Activated naive CD4-positive, alpha-beta T cell treated with anti-CD3 and anti-CD28 coated beads, Interleukin-2, amount 10 ng/mL, durations not matched to agents 7 days and 5 days (primary cell): ENCODE measurements around the gene NPR3.

Experiments used
- CTCF ChIA-PET: fragments of 350-600 bp; sonication (Branson Sonifier 250); formaldehyde crosslinking; loops from one replicate; lab custom pipeline; 2021; ENCODE audit warnings: antibody characterized with exemption; lab: Charles Lee
- DNase-seq: peaks from one replicate; pipeline ENCODE4 v3.0.0-alpha.2; 2020
- H3K27ac Mint-ChIP-seq: one replicate; pipeline ENCODE4 v1.8.0; 2021; ENCODE audit warnings: mild to moderate bottlenecking, moderate library complexity, mixed read lengths
- H3K27me3 Mint-ChIP-seq: one replicate; pipeline ENCODE4 v1.8.0; 2021; ENCODE audit warnings: mild to moderate bottlenecking, mixed read lengths
- H3K36me3 Mint-ChIP-seq: one replicate; pipeline ENCODE4 v1.8.0; 2021; ENCODE audit warnings: mixed read lengths
- H3K4me1 Mint-ChIP-seq: one replicate; pipeline ENCODE4 v1.8.0; 2021; ENCODE audit warnings: mixed read lengths
- H3K4me3 Mint-ChIP-seq: one replicate; pipeline ENCODE4 v1.8.0; 2021; ENCODE audit warnings: mild to moderate bottlenecking, moderate library complexity, mixed read lengths
- H3K9me3 Mint-ChIP-seq: one replicate; pipeline ENCODE4 v1.8.0; 2021; ENCODE audit warnings: mixed read lengths

Gene NPR3

GRCh38 chr5:32765266-32765665 lies 54.1 kb downstream of the NPR3 start:
- peaks cover 3% of the 10 kb centered on the region for H3K9me3 Mint-ChIP-seq
- CTCF ChIA-PET: no interaction called here

DNA sequence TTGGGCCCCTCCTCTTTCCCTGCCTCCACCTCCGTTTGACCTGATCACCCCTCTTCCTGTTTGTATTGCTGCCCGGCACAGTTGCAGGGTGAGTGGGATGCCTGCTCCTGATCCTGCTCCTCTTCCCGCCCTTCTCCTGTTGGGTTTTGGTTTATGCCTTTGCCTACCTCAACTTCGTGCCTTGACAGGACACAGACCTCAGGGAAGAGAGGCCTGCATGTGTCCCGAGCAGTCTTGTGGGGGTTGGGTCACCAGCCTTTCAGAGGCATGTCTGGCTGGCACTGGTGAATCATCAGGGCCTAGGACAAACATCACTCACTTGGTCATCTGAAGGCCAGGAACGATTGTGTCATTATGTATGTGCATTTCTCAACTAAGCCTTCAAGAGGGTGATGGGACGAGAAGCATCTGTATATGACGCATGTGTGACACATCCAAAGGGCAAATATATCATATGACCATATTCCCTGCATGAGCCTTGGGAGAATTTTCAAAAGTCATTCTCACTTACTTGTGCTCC lies 56.9 kb downstream of the NPR3 start:
- Mint-ChIP-seq H3K4me1 (no peaks in the 10 kb centered on the region), H3K4me3 (no peak overlapping the region), H3K27ac (no peak overlapping the region), H3K9me3 (peaks cover 3% of the 10 kb centered on the region), H3K36me3 (no peaks in the 10 kb centered on the region), H3K27me3 (no peaks in the 10 kb centered on the region)
- no peak for DNase-seq
- CTCF ChIA-PET: no interaction called here

More at GRCh38 chr5:32765266-32765665, 54.1 kb downstream of the NPR3 start:
- Mint-ChIP-seq H3K27me3 (no peaks in the 10 kb centered on the region), H3K4me3 (no peak overlapping the region), H3K4me1 (no peaks in the 10 kb centered on the region), H3K27ac (no peak overlapping the region), H3K36me3 (no peaks in the 10 kb centered on the region)
- no peak for DNase-seq

- CTCF ChIA-PET: no interaction called here
- no peak overlapping the region for H3K4me3 Mint-ChIP-seq
- H3K36me3 Mint-ChIP-seq: no peaks in the 10 kb centered on the region
Measured at GRCh38 chr5:32769711-32770110, 58.6 kb downstream of the NPR3 start.

DNA sequence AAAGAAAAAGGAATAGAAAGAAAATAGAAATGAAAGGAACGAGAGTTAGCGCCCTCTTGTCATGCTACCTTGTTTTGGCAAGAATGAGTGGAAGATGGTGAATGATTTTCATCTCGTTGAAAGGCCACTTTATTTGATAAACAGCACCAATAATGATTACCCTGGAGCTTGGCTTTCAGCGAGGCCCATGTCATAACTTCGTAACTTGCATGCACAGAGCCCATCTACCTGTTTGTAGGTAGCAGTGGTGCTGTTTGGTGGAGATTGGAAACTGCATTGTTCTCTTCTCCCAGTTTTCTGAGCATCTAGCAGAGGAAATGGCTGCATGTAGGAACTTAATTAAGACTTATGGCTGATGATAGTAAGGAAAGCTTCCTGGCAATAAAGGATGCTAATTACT lies 59.3 kb downstream of the NPR3 start:
- CTCF ChIA-PET: no interaction called here
- no peaks in the 10 kb centered on the region for H3K4me1 Mint-ChIP-seq
- no peak for DNase-seq
- no peaks in the 10 kb centered on the region for H3K36me3 Mint-ChIP-seq
- H3K27me3 Mint-ChIP-seq: no peaks in the 10 kb centered on the region
- no peak overlapping the region for H3K4me3 Mint-ChIP-seq
- H3K27ac Mint-ChIP-seq: no peak overlapping the region
- peaks cover 2% of the 10 kb centered on the region for H3K9me3 Mint-ChIP-seq

More at GRCh38 chr5:32769711-32770110, 58.6 kb downstream of the NPR3 start:
- Mint-ChIP-seq H3K4me1 (no peaks in the 10 kb centered on the region), H3K27me3 (no peaks in the 10 kb centered on the region), H3K9me3 (peaks cover 5% of the 10 kb centered on the region), H3K27ac (no peak overlapping the region)
- DNase-seq: no peak

DNA sequence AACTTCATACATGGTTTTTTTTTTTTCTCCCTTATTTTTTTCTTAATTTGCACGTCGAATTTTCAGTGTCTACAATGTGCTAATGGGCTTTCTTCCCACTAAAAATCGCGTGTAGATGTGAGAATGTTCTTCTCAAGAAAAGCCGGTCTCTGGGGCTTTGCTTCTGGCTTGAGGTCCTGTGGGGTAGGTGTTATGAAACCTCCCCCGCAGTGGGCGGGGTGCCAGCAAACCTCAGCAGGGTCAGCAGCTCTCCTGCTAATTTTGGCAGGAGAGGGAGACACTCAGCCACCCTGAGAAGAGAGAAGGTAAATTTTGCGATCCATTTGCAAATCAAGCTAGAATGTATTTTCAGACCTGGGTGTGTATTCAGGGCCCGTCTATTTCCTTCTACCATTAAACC lies 59.9 kb downstream of the NPR3 start:
- no peak overlapping the region for H3K27ac Mint-ChIP-seq
- peaks cover 2% of the 10 kb centered on the region for H3K9me3 Mint-ChIP-seq
- DNase-seq: no peak
- H3K4me3 Mint-ChIP-seq: no peak overlapping the region
- H3K27me3 Mint-ChIP-seq: no peaks in the 10 kb centered on the region
- H3K4me1 Mint-ChIP-seq: no peaks in the 10 kb centered on the region
- H3K36me3 Mint-ChIP-seq: no peaks in the 10 kb centered on the region
- CTCF ChIA-PET: no interaction called here

DNA sequence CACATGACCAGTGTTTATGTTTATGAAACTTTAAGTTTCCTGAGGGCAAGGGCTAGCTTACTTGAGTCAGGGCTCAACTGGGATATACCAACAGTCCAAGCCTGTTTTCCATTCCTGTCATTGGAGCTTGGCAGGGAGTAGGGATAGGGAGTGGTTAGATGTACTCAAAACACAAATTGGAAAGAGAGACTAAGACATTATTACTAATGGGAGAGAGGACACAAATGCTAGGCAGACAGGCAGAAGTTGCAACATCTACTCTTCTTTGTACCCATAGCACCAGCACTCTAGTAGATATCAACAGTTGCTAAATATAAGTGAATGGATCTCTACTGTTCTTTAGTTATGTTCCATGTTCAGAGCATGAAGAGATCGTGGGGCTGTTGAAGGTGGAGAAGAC lies 62.8 kb downstream of the NPR3 start:
- H3K9me3 Mint-ChIP-seq: peaks cover 2% of the 10 kb centered on the region
- no peak overlapping the region for H3K4me3 Mint-ChIP-seq
- H3K27ac Mint-ChIP-seq: no peak overlapping the region
- DNase-seq: no peak
- no peaks in the 10 kb centered on the region for H3K27me3 Mint-ChIP-seq
- no peaks in the 10 kb centered on the region for H3K4me1 Mint-ChIP-seq
- CTCF ChIA-PET: no interaction called here
- H3K36me3 Mint-ChIP-seq: no peaks in the 10 kb centered on the region

GRCh38 chr5:32776200-32776599 lies 65.1 kb downstream of the NPR3 start:
- H3K27me3 Mint-ChIP-seq: no peaks in the 10 kb centered on the region
- no peak for DNase-seq
- no peak overlapping the region for H3K4me3 Mint-ChIP-seq
- CTCF ChIA-PET: no interaction called here
- H3K9me3 Mint-ChIP-seq: peaks cover 2% of the 10 kb centered on the region
- no peaks in the 10 kb centered on the region for H3K4me1 Mint-ChIP-seq
- no peak overlapping the region for H3K27ac Mint-ChIP-seq
- H3K36me3 Mint-ChIP-seq: no peaks in the 10 kb centered on the region

DNA sequence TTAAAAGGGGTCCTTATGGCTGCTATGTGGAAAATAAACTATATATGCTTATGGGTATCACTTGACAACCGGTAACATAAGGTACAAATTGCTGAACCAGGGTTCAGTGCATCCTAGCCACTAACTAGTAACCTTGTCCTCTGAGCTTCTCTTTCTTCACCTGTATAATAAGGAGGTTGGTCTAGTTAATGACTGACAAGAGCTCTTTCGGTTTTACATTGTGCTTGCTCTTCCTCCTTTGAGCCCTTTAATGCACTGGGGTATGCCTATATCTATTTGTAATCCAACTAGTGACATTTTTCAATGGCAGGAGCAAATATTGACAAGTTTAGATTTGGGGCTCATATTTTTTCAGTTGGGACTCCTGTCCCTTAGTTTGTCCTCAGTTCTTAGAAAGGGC lies 66.1 kb downstream of the NPR3 start:
- no peak for DNase-seq
- Mint-ChIP-seq H3K4me1 (no peaks in the 10 kb centered on the region), H3K27me3 (no peaks in the 10 kb centered on the region), H3K9me3 (peaks cover 2% of the 10 kb centered on the region), H3K36me3 (no peaks in the 10 kb centered on the region), H3K4me3 (no peak overlapping the region), H3K27ac (no peak overlapping the region)
- CTCF ChIA-PET: no interaction called here

- no peaks in the 10 kb centered on the region for H3K27me3 Mint-ChIP-seq
- DNase-seq: no peak
- no peaks in the 10 kb centered on the region for H3K4me1 Mint-ChIP-seq
- no peak overlapping the region for H3K4me3 Mint-ChIP-seq
- H3K9me3 Mint-ChIP-seq: peaks cover 2% of the 10 kb centered on the region
- H3K36me3 Mint-ChIP-seq: no peaks in the 10 kb centered on the region
- CTCF ChIA-PET: no interaction called here
- no peak overlapping the region for H3K27ac Mint-ChIP-seq
Measured at GRCh38 chr5:32777733-32778132, 66.6 kb downstream of the NPR3 start.

DNA sequence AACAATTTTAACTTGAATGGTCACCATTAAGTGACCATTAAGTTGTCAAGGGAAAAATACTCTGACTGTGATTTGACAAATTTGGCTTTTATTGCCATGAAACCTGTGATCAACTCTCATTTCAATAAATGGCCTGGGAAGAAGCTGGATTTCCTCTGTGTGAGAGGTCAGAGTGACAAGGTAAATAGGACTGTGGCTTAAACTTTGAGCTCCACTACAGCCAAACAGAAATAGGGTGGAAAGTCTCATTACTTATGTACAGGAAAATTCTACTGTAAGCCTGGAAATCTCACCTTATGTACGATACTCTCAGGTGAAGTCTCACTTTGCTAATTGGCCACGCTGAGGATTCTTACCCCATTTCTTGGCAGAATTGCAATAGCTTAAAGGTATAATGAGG lies 67.3 kb downstream of the NPR3 start:
- CTCF ChIA-PET: interaction anchor here (1.0 kb wide), 1 partner anchor 10 kb away, joined by 4 read pairs; no protein-coding TSS in a partner anchor
- DNase-seq: no peak
- H3K9me3 Mint-ChIP-seq: peaks cover 2% of the 10 kb centered on the region
- no peaks in the 10 kb centered on the region for H3K4me1 Mint-ChIP-seq
- no peaks in the 10 kb centered on the region for H3K27me3 Mint-ChIP-seq
- no peak overlapping the region for H3K27ac Mint-ChIP-seq
- no peak overlapping the region for H3K4me3 Mint-ChIP-seq
- H3K36me3 Mint-ChIP-seq: no peaks in the 10 kb centered on the region

GRCh38 chr5:32779754-32780415 lies 68.8 kb downstream of the NPR3 start:
- CTCF ChIA-PET: no interaction called here
- H3K4me1 Mint-ChIP-seq: no peaks in the 10 kb centered on the region
- H3K4me3 Mint-ChIP-seq: no peak overlapping the region
- H3K36me3 Mint-ChIP-seq: no peaks in the 10 kb centered on the region
- H3K9me3 Mint-ChIP-seq: no peaks in the 10 kb centered on the region
- H3K27ac Mint-ChIP-seq: no peak overlapping the region
- DNase-seq: no peak
- no peaks in the 10 kb centered on the region for H3K27me3 Mint-ChIP-seq

DNA sequence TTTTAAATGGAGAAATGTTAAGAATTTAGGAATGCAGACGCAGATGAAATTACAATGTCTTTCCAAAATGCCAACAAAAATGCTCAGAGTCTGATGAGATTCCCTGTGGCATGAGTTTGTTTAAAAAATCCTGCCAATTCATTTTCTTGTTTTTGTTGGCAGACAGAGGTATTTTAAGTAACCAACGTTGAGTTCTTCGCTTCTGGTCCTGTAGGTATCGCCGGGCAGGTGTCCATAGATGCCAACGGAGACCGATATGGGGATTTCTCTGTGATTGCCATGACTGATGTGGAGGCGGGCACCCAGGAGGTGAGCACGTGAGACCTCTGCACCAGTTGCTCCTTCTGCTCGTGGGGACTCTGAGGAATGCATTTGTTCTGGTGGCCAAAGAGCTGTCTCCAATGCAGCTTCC lies 69.4 kb downstream of the NPR3 start:
- Mint-ChIP-seq H3K36me3 (no peaks in the 10 kb centered on the region), H3K27me3 (no peaks in the 10 kb centered on the region), H3K4me1 (no peaks in the 10 kb centered on the region), H3K9me3 (no peaks in the 10 kb centered on the region), H3K27ac (no peak overlapping the region), H3K4me3 (no peak overlapping the region)
- CTCF ChIA-PET: no interaction called here
- no peak for DNase-seq

- H3K27me3 Mint-ChIP-seq: no peaks in the 10 kb centered on the region
- no peaks in the 10 kb centered on the region for H3K36me3 Mint-ChIP-seq
- no peak for DNase-seq
- no peaks in the 10 kb centered on the region for H3K9me3 Mint-ChIP-seq
- CTCF ChIA-PET: no interaction called here
- H3K27ac Mint-ChIP-seq: no peak overlapping the region
- no peak overlapping the region for H3K4me3 Mint-ChIP-seq
- no peaks in the 10 kb centered on the region for H3K4me1 Mint-ChIP-seq
Measured at GRCh38 chr5:32783661-32784060, 72.5 kb downstream of the NPR3 start.

GRCh38 chr5:32785611-32786254 lies 74.6 kb downstream of the NPR3 start:
- H3K4me3 Mint-ChIP-seq: no peak overlapping the region
- CTCF ChIA-PET: no interaction called here
- no peaks in the 10 kb centered on the region for H3K9me3 Mint-ChIP-seq
- no peak for DNase-seq
- no peaks in the 10 kb centered on the region for H3K36me3 Mint-ChIP-seq
- no peak overlapping the region for H3K27ac Mint-ChIP-seq
- H3K27me3 Mint-ChIP-seq: no peaks in the 10 kb centered on the region
- no peaks in the 10 kb centered on the region for H3K4me1 Mint-ChIP-seq

DNA sequence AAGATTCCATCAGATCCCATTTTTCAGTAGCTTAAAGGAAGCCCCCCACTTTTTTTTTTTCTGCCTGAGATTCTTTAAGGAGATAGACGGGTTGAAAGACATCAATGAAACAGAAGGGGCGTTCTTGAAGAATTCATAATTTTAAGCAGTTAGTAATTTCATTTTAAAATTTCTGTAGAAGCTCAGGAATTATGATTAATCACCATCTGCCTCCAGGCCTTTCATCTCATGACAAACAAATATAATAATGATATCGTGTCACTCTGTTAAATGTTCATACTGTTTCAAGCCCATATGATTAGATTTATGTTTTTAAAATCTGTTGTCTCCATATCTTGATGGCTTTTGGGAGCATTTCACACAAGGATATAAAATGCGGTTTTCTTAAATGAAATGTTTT lies 75.2 kb downstream of the NPR3 start:
- no peak for DNase-seq
- H3K9me3 Mint-ChIP-seq: no peaks in the 10 kb centered on the region
- no peak overlapping the region for H3K27ac Mint-ChIP-seq
- H3K4me1 Mint-ChIP-seq: no peaks in the 10 kb centered on the region
- H3K4me3 Mint-ChIP-seq: no peak overlapping the region
- H3K36me3 Mint-ChIP-seq: no peaks in the 10 kb centered on the region
- H3K27me3 Mint-ChIP-seq: no peaks in the 10 kb centered on the region
- CTCF ChIA-PET: no interaction called here
